Neural cell (in vitro differentiated cells): ENCODE results near the gene EDNRB.
A peak's percentile ranks its signal among the peaks of the same experiment; 100 is the strongest.

Experiments
- CTCF ChIP-seq: fragments of 450-650 bp; IDR thresholded peaks from 2 replicates; pipeline ENCODE4 v1.5.1; 2014; ENCODE audit warnings: antibody characterized with exemption, mild to moderate bottlenecking, moderate library complexity; ENCODE audit not compliant: poor library complexity, severe bottlenecking
- EP300 ChIP-seq: fragments of 450-650 bp; conservative IDR thresholded peaks from 2 replicates; pipeline ENCODE4 v1.6.1; 2014; ENCODE audit warnings: antibody characterized with exemption, mild to moderate bottlenecking, moderate library complexity; ENCODE audit not compliant: poor library complexity, severe bottlenecking
- EZH2 ChIP-seq: fragments of 200-600, 300-800 bp; shearing (Covaris generic), sonication (generic); IDR thresholded peaks from 2 replicates; pipeline ENCODE4 v1.6.1; 2014; ENCODE audit warnings: antibody characterized with exemption, low read length, borderline replicate concordance, mild to moderate bottlenecking; ENCODE audit not compliant: insufficient read depth, poor library complexity, severe bottlenecking
- REST ChIP-seq: IDR thresholded peaks from 2 replicates; pipeline ENCODE4 v1.6.1; 2012; ENCODE audit warnings: borderline replicate concordance

GRCh38 chr13:77946522-77946921 lies 27.9 kb upstream of the EDNRB start:
- TF ChIP-seq CTCF (no peak), REST (no peak), EZH2 (no peak), EP300 (peak; percentile 56)
